GM18861 (cell line): ENCODE measurements around the gene AMMECR1L.
A peak's percentile ranks its signal among the peaks of the same experiment; 100 is the strongest.
"Not testable (repeated sequence)": the region's sequence is repeated elsewhere in the genome, so short reads cannot be mapped to it uniquely, and the experiment has no call there.

Source experiments
- ATAC-seq: cut with Tn5 transposase; IDR thresholded peaks from one replicate; pipeline ENCODE4 v1.9.1; 2021; ENCODE audit not compliant: unreplicated experiment

AMMECR1L gene

DNA sequence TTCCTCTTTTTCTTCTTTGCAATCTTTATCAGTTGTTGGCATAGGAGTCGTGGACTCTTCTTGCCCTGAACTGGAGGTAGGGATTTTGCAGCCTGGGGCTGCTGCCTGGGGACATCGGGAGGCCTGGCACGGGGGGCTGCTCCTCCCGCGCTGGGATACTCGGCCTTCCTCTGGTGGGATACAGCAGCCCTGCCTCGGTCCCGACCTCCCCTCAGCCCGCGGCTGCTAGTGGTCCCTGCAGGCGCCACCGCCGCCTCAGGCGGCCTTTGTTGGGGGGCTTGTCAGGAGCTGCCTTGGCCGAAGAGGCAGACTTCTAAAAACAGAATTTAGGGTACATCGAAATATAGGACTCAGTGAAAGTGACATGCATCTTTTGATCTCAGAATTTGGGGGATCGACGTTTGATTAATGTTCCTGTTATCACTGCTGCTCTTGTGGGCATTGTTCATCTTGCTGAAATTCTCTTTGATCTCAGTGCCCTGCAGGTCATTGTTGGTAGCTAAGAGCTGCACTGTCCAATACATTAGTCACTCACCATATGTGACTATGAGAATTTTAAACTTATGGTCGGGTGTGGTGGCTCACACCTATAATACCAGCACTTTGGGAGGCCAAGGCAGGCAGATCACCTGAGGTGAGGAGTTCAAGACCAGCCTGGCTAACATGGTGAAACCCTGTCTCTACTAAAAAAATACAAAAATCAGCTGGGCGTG, 44.1 kb downstream of the AMMECR1L start:
- ATAC-seq: no peak

DNA sequence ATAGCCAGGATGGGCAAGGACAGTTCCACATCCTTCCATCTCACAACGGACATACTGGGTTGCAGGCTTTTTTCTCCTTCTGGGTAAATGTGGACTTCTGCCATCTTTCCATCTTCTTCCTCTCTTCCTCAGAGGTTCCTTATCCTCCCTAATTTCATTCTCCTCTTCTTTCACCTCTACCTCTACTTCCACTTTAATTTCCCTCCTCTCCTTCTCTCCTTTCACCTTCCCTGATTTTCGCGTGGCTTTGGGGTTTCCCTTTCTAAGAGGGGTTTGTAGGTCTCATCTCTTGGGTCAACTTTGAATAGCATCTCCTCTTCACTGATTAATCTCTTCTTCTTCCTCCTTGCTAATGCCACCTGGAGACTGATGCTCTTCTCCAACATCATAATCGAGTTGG, 44.9 kb downstream of the AMMECR1L start:
- no peak for ATAC-seq

DNA sequence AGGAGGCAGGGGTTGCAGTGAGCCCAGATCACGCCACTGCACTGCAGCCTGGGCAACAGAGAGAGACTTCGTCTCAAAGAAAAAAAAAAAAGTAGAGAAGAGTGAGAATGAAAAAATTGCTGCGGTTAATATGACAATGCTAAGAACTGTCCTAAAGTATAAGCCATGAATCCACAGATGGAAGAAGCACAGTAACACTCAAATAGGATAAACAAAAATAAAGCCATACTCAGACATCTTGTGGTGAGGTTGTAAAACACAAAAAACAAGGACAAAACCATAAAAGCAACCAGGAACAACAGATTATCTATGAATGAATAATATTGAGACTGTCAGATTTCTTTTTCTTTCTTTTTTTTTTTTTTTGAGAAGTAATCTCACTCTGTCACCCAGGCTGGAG, 50.8 kb downstream of the AMMECR1L start:
- ATAC-seq: no peak

DNA sequence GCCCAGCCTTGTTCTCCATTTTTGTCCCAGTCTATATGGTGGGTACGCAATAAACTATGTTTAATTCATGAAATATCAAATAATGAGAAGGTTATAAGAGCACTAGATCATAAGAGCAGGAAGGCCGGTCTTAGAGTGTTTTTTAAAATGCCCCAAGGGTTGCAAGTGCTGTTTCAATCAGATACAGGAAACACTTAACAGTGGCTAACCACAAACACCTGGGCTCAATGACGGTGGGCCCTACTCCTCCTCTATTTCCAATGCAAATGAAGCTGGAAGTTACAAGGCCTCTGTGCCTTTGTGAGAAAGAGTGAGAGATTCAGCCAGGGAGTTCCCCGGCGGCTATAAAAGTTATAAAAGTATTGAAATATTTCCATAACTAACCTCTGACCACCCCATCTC, 55.9 kb downstream of the AMMECR1L start:
- ATAC-seq: peak; percentile 95

DNA sequence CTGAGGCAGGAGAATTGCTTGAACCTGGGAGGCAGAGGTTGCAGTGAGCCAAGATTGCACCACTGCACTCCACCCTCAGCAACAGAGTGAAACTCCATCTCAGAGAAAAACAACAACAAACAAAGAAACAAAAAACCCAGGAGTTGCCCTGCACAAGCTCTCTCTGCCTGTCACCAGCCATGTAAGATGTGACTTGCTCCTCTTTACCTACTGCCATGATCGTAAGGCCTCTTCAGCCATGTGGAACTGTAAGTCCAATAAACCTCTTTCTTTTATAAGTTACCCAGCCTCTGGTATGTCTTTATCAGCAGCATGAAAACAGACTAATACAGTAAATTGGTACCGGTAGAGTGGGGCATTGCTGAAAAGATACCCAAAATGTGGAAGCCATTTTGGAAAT, 59.0 kb downstream of the AMMECR1L start:
- ATAC-seq: not testable (repeated sequence)

DNA sequence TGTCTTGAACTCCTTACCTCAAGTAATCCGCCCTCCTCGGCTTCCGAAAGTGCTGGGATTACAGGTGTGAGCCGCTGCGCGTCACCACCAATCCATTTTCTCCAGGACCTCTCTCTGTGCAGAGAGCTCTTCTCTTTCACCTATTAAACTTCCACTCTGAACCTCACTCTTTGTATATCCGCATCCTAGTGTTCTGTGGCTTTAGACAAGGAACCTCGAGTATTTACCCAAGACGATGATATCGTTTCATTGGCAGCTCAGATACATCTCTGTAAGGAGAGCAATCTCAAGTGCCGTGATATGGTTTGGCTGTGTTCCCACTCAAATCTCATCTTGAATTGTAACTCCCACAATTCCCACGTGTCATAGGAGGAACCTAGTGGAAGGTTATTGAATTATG, 59.7 kb downstream of the AMMECR1L start:
- no peak for ATAC-seq

DNA sequence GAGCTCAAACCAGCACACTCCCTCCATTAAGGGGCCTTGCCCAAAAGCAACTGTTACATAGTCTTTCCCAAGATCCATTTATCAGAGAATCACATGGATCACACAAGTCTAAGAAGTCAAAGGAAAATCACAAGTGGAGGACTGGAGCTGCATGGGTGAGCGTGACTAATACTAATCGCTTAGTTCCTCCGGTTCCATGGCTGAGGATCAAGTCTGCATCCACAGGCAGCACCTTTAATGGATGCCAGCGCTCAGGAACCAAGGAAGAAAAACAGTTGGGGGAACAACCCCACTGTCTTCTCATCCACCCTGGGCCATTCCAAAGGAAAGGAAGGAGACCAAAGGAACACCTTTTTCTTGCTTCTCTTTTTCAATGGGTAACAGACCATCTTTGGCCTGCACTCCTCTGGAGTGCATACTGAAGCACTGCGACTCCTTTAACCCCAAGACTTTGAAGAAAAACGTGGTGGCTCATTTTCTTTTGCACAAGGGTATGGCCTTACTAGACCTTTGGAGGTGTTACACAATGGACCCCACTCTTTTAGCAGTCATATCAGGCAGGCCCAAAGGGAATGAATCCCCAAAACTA, 65.6 kb downstream of the AMMECR1L start:
- ATAC-seq: no peak

DNA sequence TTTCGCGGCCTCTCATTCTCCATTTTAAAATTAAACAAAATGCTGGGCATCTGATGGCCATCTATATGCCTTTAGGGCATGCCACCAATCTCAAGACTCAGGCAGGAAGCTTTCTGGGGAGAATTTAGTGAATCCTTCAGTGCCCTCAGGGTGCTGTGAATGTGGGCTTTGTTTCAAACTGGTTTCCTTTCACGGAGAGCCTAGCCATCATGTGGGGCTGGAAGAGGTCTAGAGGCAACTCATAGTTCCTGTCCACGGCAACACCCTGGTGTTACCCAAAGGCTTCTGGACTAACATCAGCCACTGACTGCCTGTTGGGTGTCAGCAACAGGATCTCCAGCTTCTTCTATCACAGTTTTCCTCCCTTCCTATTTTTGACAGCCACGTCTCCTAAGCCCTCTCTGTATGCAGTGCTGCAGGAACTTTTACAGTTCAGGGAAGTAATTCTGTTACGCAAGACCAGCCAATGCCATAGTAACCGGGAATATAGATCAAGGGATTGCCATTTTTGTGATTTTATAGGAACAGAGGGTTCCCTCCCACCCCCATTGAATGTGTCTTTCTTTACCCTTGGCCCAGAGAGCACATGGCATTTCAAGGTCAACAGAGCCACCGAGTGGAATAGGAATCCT, 66.8 kb downstream of the AMMECR1L start:
- no peak for ATAC-seq

DNA sequence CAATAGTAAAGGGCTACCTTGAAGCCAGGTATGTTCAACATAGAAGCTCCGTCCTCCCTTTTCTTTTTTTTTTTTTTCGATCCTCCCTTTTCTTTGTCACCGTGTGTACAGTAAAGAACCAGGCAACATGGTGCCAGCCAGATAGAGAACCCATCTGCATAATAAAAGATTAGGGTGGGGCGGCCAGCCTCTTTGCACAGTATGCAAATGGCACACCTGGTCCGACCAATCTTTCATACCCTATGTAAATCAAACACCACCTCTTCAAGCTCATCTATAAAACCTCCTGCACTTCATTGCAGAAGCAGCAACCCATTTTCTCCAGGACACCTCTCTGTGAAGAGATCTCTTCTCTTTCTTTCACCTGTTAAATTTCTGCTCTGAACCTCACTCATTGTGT, 67.5 kb downstream of the AMMECR1L start:
- no peak for ATAC-seq

DNA sequence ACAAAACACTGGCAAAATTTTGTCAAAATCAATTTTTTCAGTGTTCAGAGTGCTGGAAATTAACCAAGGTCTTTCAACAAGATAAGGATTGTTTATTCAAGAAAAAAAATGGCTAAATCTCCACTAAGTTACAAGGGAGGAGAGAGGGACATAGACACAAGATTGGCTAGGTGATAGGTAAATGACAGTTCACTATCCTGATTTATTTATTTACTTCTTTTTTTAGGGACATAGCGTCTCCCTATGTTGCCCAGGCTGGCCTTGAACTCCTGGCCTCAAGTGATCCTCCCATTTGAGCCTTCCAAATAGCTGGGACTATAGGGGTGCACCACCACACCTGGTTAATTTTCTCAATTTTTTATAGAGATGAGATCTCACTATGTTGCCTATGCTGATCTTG, 71.1 kb downstream of the AMMECR1L start:
- ATAC-seq: no peak

DNA sequence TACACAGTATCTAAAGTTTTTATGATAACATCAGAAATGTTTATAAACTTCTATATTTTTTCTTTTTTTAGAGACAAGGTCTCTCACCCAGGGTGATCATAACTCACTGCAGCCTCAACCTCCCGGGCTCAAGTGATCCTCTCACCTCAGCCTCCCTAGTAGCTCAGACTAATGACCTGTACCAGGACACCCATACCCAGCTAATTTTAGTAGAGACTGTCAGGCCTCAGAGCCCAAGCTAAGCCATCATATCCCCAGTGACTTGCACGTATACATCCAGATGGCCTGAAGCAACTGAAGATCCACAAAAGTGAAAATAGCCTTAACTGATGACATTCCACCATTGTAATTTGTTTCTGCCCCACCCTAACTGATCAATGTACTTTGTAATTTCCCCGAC, 73.3 kb downstream of the AMMECR1L start:
- ATAC-seq: not testable (repeated sequence)
